ENCODE measurements around the gene PRKCH. TPM values are rescaled to one million over a fixed set of nuclear protein-coding genes. Genes with fewer than 3 reads are reported as not detected.

The PRKCH gene
- total RNA-seq, 1 experiment from 2014 or later, result 10.3 TPM

DNA sequence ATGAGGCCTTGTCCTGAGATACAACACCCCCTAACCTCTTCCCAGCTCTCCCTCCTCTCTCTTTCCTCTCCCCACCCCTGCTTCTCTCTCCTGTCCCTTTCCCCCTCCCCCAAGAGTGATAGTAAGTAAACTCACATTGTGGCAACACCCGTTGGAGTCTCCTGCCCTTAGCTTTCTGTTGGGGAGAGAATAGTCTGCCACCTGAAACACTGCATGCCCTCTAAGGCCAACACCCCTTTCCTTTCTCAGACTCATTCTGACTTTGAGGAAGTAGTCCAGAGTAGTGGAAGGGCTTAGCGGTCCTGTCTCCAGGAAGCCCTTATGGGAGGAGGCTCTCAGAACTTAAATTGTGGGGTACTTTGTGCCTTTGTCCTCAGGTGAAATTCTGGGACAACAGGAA, 95.2 kb downstream of the PRKCH start (continued):
- TF ChIP-seq, protein P1, sequence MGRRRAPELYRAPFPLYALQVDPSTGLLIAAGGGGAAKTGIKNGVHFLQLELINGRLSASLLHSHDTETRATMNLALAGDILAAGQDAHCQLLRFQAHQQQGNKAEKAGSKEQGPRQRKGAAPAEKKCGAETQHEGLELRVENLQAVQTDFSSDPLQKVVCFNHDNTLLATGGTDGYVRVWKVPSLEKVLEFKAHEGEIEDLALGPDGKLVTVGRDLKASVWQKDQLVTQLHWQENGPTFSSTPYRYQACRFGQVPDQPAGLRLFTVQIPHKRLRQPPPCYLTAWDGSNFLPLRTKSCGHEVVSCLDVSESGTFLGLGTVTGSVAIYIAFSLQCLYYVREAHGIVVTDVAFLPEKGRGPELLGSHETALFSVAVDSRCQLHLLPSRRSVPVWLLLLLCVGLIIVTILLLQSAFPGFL (CRISPR knock-in tag; IDR thresholded peaks at IDR 0.05; ENCODE audit: borderline replicate concordance), result no peak
- no peak for TF ChIP-seq PRRX2 (CRISPR knock-in tag; IDR thresholded peaks at IDR 0.05)
- TF ChIP-seq SOX15 (CRISPR knock-in tag; IDR thresholded peaks at IDR 0.05), result no peak

DNA sequence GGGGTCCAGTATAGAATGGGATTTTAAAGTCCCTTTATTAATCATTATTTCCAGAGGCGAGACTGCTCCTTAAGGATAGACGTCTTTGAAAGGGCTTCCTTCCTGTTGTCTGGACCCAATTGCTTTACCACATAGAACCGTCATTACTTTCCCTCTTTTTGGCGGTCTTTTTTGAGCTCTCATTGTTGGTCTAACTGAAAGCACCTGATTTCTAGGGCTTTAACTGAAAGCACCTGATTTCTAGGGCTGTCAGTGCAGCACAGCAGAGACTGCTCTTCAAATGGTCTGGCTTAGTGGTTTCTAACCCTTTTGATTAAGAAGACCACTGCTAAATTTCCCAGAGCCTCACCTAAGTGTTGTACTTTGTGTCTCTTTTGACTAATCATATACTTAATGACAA, 95.8 kb downstream of the PRKCH start:
- H3K36me3 Mint-ChIP-seq, result no peaks in the 10 kb centered on the region
- ChIA-PET POLR2A (no interaction called here), CTCF (no interaction called here)
- TF ChIP-seq ZNF232 (CRISPR knock-in tag; IDR thresholded peaks at IDR 0.05) (no peak), MLX (CRISPR knock-in tag; IDR thresholded peaks at IDR 0.05) (no peak)
- no peaks in the 10 kb centered on the region for H3K27me3 Mint-ChIP-seq (ENCODE audit: low read depth)
- DNase-seq (ENCODE audit: low spot score) (no peak), ATAC-seq (no peak)
- no peaks in the 10 kb centered on the region for H3K9me3 Mint-ChIP-seq
- H3K27ac Mint-ChIP-seq, result no peak overlapping the region
- H3K4me1 Mint-ChIP-seq, result peaks cover 6% of the 10 kb centered on the region
- no peak overlapping the region for H3K4me3 Mint-ChIP-seq

DNA sequence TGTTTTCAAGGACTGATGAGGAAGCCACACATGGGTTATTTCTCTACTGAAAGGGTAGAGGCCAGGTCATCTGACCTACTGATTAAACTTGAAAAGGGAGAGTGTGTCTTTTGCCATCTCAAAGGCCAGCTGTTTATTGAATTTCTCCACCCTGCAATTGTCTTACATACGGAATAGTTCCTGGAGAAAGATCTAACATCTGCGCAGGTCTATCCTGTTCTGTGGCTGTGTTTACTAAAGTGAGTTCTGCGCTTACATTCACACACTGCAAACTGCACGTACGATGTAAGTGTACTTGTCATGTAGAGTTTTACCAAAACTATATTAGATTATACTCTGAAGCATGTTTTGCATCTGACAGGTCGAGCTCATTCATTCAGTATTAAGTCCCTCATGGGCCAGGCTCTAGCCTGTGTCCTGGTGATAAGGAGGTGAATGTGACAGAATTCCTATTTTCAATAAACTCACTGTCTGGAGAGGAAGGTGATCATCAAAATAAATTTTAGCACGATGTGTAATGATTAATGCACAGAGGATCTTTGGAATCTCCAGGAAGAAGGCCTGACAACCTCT, 96.6 kb downstream of the PRKCH start:
- Mint-ChIP-seq H3K4me1 (peaks cover 6% of the 10 kb centered on the region), H3K36me3 (no peaks in the 10 kb centered on the region), H3K9me3 (no peaks in the 10 kb centered on the region), H3K4me3 (no peak overlapping the region), H3K27me3 (ENCODE audit: low read depth) (no peaks in the 10 kb centered on the region), H3K27ac (no peak overlapping the region)
- TF ChIP-seq, protein P2, sequence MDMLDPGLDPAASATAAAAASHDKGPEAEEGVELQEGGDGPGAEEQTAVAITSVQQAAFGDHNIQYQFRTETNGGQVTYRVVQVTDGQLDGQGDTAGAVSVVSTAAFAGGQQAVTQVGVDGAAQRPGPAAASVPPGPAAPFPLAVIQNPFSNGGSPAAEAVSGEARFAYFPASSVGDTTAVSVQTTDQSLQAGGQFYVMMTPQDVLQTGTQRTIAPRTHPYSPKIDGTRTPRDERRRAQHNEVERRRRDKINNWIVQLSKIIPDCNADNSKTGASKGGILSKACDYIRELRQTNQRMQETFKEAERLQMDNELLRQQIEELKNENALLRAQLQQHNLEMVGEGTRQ (CRISPR knock-in tag; IDR thresholded peaks at IDR 0.05), result no peak
- TF ChIP-seq ZNF416 (CRISPR knock-in tag; IDR thresholded peaks at IDR 0.05), result no peak
- TF ChIP-seq CREM (CRISPR knock-in tag; IDR thresholded peaks at IDR 0.05), result no peak
- TF ChIP-seq FOXP1 (CRISPR knock-in tag; IDR thresholded peaks at IDR 0.05; ENCODE audit: borderline replicate concordance), result no peak
- TF ChIP-seq, protein P1 (CRISPR knock-in tag; IDR thresholded peaks at IDR 0.05; ENCODE audit: borderline replicate concordance), result no peak
- no peak for TF ChIP-seq FOXJ3 (CRISPR knock-in tag; IDR thresholded peaks at IDR 0.05; ENCODE audit: borderline replicate concordance)
- TF ChIP-seq, protein P3, sequence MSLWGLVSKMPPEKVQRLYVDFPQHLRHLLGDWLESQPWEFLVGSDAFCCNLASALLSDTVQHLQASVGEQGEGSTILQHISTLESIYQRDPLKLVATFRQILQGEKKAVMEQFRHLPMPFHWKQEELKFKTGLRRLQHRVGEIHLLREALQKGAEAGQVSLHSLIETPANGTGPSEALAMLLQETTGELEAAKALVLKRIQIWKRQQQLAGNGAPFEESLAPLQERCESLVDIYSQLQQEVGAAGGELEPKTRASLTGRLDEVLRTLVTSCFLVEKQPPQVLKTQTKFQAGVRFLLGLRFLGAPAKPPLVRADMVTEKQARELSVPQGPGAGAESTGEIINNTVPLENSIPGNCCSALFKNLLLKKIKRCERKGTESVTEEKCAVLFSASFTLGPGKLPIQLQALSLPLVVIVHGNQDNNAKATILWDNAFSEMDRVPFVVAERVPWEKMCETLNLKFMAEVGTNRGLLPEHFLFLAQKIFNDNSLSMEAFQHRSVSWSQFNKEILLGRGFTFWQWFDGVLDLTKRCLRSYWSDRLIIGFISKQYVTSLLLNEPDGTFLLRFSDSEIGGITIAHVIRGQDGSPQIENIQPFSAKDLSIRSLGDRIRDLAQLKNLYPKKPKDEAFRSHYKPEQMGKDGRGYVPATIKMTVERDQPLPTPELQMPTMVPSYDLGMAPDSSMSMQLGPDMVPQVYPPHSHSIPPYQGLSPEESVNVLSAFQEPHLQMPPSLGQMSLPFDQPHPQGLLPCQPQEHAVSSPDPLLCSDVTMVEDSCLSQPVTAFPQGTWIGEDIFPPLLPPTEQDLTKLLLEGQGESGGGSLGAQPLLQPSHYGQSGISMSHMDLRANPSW (CRISPR knock-in tag; conservative IDR thresholded peaks at IDR 0.05; ENCODE audit: low read depth), result no peak
- TF ChIP-seq SOX15 (CRISPR knock-in tag; IDR thresholded peaks at IDR 0.05), result no peak
- TF ChIP-seq ZNF121 (CRISPR knock-in tag; IDR thresholded peaks at IDR 0.05), result no peak
- TF ChIP-seq, protein P4, sequence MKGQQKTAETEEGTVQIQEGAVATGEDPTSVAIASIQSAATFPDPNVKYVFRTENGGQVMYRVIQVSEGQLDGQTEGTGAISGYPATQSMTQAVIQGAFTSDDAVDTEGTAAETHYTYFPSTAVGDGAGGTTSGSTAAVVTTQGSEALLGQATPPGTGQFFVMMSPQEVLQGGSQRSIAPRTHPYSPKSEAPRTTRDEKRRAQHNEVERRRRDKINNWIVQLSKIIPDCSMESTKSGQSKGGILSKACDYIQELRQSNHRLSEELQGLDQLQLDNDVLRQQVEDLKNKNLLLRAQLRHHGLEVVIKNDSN (CRISPR knock-in tag; IDR thresholded peaks at IDR 0.05), result no peak
- no peak for DNase-seq (ENCODE audit: low spot score)
- ATAC-seq, result no peak
- ChIA-PET CTCF (no interaction called here), POLR2A (no interaction called here)

Measured in WTC11 (cell line).